ENCODE measurements around the gene SEC14L3. TPM values are rescaled to one million over a fixed set of nuclear protein-coding genes. Genes with fewer than 3 reads are reported as not detected.

The SEC14L3 gene
- total and polyA plus RNA-seq, 10 of the 15 experiments (the other 5 are each of a cell fraction or from before 2014, with no cell fraction given), result 0.03 TPM; not detected in 9

- TF ChIP-seq EZH2 (IDR thresholded peaks at IDR 0.05; ENCODE audit: borderline replicate concordance, control insufficient read depth, low read depth, low read length), result no peak
- TF ChIP-seq MTA3 (IDR thresholded peaks at IDR 0.05; ENCODE audit: borderline replicate concordance, low read length), result no peak
- no peak for TF ChIP-seq WRNIP1 (IDR thresholded peaks at IDR 0.05; ENCODE audit: borderline replicate concordance, low read depth, low read length)
- TF ChIP-seq ASH2L (IDR thresholded peaks at IDR 0.05; ENCODE audit: borderline replicate concordance, low read depth), result no peak
- TF ChIP-seq POLR2AphosphoS5 (IDR thresholded peaks at IDR 0.05; ENCODE audit: low read length), result no peak
- no peak for TF ChIP-seq CBFB (IDR thresholded peaks at IDR 0.05; ENCODE audit: low read depth)
- 0 out of 2 replicates have a peak, but pooled peaks have one; percentile 32 for TF ChIP-seq RB1 (IDR thresholded peaks at IDR 0.05; ENCODE audit: borderline replicate concordance)
- no peak for TF ChIP-seq CBX5 (IDR thresholded peaks at IDR 0.05; ENCODE audit: low read depth)
- TF ChIP-seq ATF7 (IDR thresholded peaks at IDR 0.05; ENCODE audit: low read depth), result no peak
- 0 out of 2 replicates have a peak, but pooled peaks have one; percentile 17 for TF ChIP-seq RFX5 (IDR thresholded peaks at IDR 0.05; ENCODE audit: low read depth, low read length)
- TF ChIP-seq TARDBP (IDR thresholded peaks at IDR 0.05; ENCODE audit: borderline replicate concordance), result no peak
- no peak for TF ChIP-seq ZBTB40 (IDR thresholded peaks at IDR 0.05; ENCODE audit: borderline replicate concordance)
- TF ChIP-seq SIX5 (IDR thresholded peaks at IDR 0.05; ENCODE audit: low read depth, low read length, severe bottlenecking), result no peak
- no peak; the same call in 1 of the 2 replicates for TF ChIP-seq RUNX3 (IDR thresholded peaks at IDR 0.05; ENCODE audit: low read length)
- TF ChIP-seq RBBP5 (conservative IDR thresholded peaks at IDR 0.05), result no peak
- peak; percentile 65; the same call in 1 of the 3 replicates for TF ChIP-seq POU2F2 (IDR thresholded peaks at IDR 0.05; ENCODE audit: borderline replicate concordance, low read depth, low read length)
- peak; percentile 39; the same call in 1 of the 2 replicates for TF ChIP-seq ZNF687 (IDR thresholded peaks at IDR 0.05)
- TF ChIP-seq RAD51 (IDR thresholded peaks at IDR 0.05), result no peak
- TF ChIP-seq EED (IDR thresholded peaks at IDR 0.05; ENCODE audit: low read depth), result no peak
- no peak for TF ChIP-seq ZZZ3 (IDR thresholded peaks at IDR 0.05; ENCODE audit: control insufficient read depth, insufficient read length, low read depth)
- TF ChIP-seq STAT3 (IDR thresholded peaks at IDR 0.05; ENCODE audit: low read depth, low read length), result no peak
- no peak for TF ChIP-seq ATF3 (IDR thresholded peaks at IDR 0.05; ENCODE audit: borderline replicate concordance, extremely low read depth, low read depth, low read length)
- TF ChIP-seq DPF2 (IDR thresholded peaks at IDR 0.05), result no peak
Observed at GRCh38 chr22:30426388-30427353, 45.1 kb downstream of the SEC14L3 start (continued).

All from GM12878 (cell line).